ENCODE data around the gene DNM1L. TPM values are rescaled to one million over a fixed set of nuclear protein-coding genes. Genes with fewer than 3 reads are reported as not detected.
A peak's percentile ranks its signal among the peaks of the same experiment; 100 is the strongest.

Gene DNM1L
- total RNA-seq, 1 donor from 2014 or later, result 50.9 TPM

DNA sequence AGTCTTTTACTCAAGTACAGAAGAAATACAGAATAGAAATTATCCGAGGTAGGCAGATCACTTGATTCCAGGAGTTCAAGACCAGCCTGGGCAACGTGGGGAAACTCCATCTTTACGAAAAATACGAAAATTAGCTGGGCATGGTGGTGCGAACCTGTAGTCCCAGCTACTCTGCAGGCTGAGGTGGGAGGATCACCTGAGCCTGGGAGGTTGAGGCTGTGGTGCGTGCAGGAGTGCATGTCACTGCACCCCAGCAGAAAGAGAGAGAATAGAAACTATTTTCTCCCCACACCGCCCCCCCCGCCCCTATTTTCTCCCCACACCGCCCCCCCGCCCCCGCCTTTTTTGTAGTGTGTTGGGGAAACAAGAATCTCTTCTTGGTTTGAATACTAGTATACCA is 2.2 kb downstream of the DNM1L start:
- Histone ChIP-seq H3K4me3 (no peak overlapping the region), H3K9me3 (no peaks in the 10 kb centered on the region), H3K27me3 (no peaks in the 10 kb centered on the region), H3K36me3 (no peaks in the 10 kb centered on the region), H3K27ac (peak overlapping the region in 1 of 2 donors; percentile 94), H3K4me1 (peaks cover 0 to 5% of the 10 kb centered on the region in 2 donors)
- TF ChIP-seq, protein P1, sequence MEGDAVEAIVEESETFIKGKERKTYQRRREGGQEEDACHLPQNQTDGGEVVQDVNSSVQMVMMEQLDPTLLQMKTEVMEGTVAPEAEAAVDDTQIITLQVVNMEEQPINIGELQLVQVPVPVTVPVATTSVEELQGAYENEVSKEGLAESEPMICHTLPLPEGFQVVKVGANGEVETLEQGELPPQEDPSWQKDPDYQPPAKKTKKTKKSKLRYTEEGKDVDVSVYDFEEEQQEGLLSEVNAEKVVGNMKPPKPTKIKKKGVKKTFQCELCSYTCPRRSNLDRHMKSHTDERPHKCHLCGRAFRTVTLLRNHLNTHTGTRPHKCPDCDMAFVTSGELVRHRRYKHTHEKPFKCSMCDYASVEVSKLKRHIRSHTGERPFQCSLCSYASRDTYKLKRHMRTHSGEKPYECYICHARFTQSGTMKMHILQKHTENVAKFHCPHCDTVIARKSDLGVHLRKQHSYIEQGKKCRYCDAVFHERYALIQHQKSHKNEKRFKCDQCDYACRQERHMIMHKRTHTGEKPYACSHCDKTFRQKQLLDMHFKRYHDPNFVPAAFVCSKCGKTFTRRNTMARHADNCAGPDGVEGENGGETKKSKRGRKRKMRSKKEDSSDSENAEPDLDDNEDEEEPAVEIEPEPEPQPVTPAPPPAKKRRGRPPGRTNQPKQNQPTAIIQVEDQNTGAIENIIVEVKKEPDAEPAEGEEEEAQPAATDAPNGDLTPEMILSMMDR (IDR thresholded peaks at IDR 0.05), result no peak
- no peak for DNase-seq (ENCODE audit: low spot score in 2 of 2)
- intact Hi-C loops (cut with DNase I), result loop anchor here (5.0 kb wide), 1 partner anchor 574 kb away; the partner anchor contains the start of gene BICD1

DNA sequence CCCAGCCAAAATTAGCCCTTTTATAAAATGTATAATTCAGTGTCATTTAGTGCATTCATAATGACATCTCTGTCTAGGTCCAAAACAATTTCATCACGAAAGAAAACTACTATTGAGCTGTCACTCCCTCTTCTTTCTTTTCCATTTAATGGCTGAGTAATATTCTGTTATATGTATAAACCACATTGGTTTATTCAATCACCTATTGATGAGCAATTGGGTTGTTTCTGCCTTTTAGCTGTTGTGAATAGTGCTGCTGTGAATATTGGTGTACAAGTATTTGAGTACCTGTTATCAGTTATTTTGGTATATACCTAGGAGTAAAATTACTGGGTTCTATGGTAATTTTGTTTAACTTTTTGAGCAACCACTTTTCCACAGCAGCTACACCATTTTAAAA is 7.2 kb downstream of the DNM1L start:
- DNase-seq (ENCODE audit: low spot score in 2 of 2), result no peak
- H3K9me3 ChIP-seq, result no peaks in the 10 kb centered on the region
- intact Hi-C loops (cut with DNase I), result no loop called here
- no peaks in the 10 kb centered on the region for H3K27me3 ChIP-seq
- H3K4me1 ChIP-seq, result no peaks in the 10 kb centered on the region
- H3K36me3 ChIP-seq, result no peaks in the 10 kb centered on the region
- no peak overlapping the region for H3K27ac ChIP-seq
- TF ChIP-seq, protein P1 (IDR thresholded peaks at IDR 0.05), result no peak
- no peak overlapping the region for H3K4me3 ChIP-seq

DNA sequence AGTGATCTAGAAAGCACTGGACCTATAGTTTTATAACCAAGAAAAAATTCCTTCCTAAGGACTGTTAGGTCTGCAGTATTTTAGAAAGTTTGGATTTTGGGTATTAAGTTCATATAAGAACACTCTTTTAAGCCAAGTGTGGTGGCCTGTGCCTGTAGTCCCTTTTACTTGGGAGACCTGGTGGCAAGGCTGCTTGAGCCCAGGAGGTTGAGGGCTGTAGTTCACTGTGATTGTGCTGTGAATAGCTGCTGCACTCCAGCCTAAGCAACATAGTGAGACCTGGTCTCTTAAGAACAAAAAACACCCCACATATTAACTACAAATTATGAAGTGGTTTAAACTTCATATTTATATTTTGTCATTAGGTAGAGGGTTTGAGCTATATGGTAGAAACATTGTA is 9.7 kb downstream of the DNM1L start:
- H3K36me3 ChIP-seq, result no peaks in the 10 kb centered on the region
- H3K27me3 ChIP-seq, result no peaks in the 10 kb centered on the region
- H3K27ac ChIP-seq, result no peak overlapping the region
- H3K9me3 ChIP-seq, result no peaks in the 10 kb centered on the region
- no peaks in the 10 kb centered on the region for H3K4me1 ChIP-seq
- no peak for DNase-seq (ENCODE audit: low spot score in 2 of 2)
- TF ChIP-seq, protein P1 (IDR thresholded peaks at IDR 0.05), result no peak
- intact Hi-C loops (cut with DNase I), result no loop called here
- H3K4me3 ChIP-seq, result no peak overlapping the region

DNA sequence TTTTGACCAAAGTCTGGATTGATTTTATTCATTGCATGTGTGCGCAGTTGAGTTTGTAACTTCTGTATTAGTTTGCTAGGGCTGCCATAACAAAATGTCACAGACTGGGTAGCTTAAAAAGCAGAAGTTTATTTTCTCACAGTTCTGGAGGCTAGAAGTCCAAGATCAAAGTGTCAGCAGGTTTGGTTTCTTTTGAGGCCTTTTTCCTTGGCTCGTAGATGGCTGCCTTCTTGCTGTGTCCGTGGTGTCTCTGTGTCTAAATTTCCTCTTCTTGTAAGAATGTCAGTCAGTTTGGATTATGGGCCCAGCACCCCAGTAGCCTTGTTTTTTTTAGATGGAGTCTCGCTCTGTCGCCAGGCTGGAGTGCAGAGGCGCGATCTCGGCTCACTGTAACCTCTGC is 11.8 kb downstream of the DNM1L start:
- TF ChIP-seq, protein P1 (IDR thresholded peaks at IDR 0.05), result no peak

DNA sequence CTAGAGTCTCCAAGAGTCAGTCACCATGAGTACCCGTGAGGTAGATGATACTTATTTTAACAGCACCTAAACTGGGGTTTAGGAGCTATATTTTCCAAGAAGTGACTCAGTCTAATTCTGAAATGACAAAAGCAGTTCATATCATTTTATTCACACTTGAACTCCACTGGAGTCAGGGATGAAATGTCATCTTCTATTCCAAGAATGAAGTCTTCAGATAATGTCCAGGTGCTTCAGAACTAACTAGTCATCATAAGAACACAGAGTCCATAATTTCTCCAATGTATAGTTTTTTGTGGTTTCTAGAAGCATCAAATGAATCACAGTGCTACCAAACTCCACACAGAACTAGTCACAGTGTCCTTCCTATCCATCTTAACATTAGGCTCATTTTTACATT is 13.3 kb downstream of the DNM1L start:
- no peak for DNase-seq (ENCODE audit: low spot score in 2 of 2)
- Histone ChIP-seq H3K27ac (no peak overlapping the region), H3K4me3 (no peak overlapping the region), H3K9me3 (no peaks in the 10 kb centered on the region), H3K36me3 (no peaks in the 10 kb centered on the region), H3K4me1 (no peaks in the 10 kb centered on the region), H3K27me3 (no peaks in the 10 kb centered on the region)
- intact Hi-C loops (cut with DNase I), result no loop called here
- TF ChIP-seq, protein P1 (IDR thresholded peaks at IDR 0.05), result no peak

More for the DNA sequence above, 11.8 kb downstream of the DNM1L start:
- intact Hi-C loops (cut with DNase I), result no loop called here
- Histone ChIP-seq H3K36me3 (no peaks in the 10 kb centered on the region), H3K27me3 (no peaks in the 10 kb centered on the region), H3K27ac (no peak overlapping the region), H3K4me3 (no peak overlapping the region), H3K9me3 (no peaks in the 10 kb centered on the region), H3K4me1 (no peaks in the 10 kb centered on the region)
- DNase-seq (ENCODE audit: low spot score in 2 of 2), result no peak

DNA sequence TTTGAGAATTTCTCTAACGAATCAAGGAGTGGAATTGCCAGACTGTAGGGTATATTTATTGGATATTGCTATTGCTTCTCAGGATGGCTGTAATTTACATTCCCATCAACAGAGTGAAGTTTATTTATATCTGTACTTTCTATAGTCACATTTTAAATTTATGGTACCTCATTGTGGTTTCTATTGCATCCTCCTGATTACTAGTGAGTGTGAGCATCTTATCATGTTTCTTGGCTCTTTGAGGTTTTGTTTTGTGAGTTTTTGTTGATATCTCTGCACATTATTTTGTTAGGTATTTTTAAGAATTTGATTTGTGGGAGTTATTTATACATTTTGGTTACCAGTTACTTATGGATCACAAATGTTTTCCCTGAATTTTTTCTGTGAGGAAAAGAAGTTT is 13.9 kb downstream of the DNM1L start:
- H3K4me1 ChIP-seq, result no peaks in the 10 kb centered on the region
- TF ChIP-seq, protein P1 (IDR thresholded peaks at IDR 0.05), result no peak
- DNase-seq (ENCODE audit: low spot score in 2 of 2), result no peak
- H3K4me3 ChIP-seq, result no peak overlapping the region
- H3K27ac ChIP-seq, result no peak overlapping the region
- H3K9me3 ChIP-seq, result no peaks in the 10 kb centered on the region
- no peaks in the 10 kb centered on the region for H3K36me3 ChIP-seq
- intact Hi-C loops (cut with DNase I), result no loop called here
- no peaks in the 10 kb centered on the region for H3K27me3 ChIP-seq

All from ascending aorta (tissue), 2 donors.